Activated T-cell treated with anti-CD3 and anti-CD28 coated beads, Interleukin-2, amount 50 U/mL, for 4 hours (primary cell): ENCODE measurements around the gene ATF7. TPM values are rescaled to one million over a fixed set of nuclear protein-coding genes. Genes with fewer than 3 reads are reported as not detected.

ENCODE experiments used
- ATAC-seq, 2 donors: fragments of 200-7000 bp; cut with Tn5 transposase; one replicate each; pipeline ENCODE4 v1.10.0; 2021
- DNase-seq: peaks from one replicate; pipeline ENCODE4 v3.0.0-alpha.2; 2020
- H3K27me3 Mint-ChIP-seq: one replicate; pipeline ENCODE4 v1.8.0; 2021; ENCODE audit warnings: low read depth, mixed read lengths
- H3K36me3 Mint-ChIP-seq: one replicate; pipeline ENCODE4 v1.8.0; 2022; ENCODE audit warnings: mixed read lengths; ENCODE audit not compliant: insufficient read depth
- H3K4me1 Mint-ChIP-seq: one replicate; pipeline ENCODE4 v1.8.0; 2021; ENCODE audit warnings: low read depth, mixed read lengths
- H3K4me3 Mint-ChIP-seq: one replicate; pipeline ENCODE4 v1.8.0; 2021; ENCODE audit warnings: mild to moderate bottlenecking, moderate library complexity, mixed read lengths
- H3K9me3 Mint-ChIP-seq: one replicate; pipeline ENCODE4 v1.8.0; 2021; ENCODE audit warnings: mixed read lengths
- total RNA-seq, 3 donors: library from RNA; stranded (reverse); gene quantifications; one replicate each; pipeline ENCODE4 v1.2.1, GENCODE V29; 2021

The ATF7 gene
- total RNA-seq, 3 donors from 2014 or later = 19.2 to 23.2 (median 20.9) TPM

DNA sequence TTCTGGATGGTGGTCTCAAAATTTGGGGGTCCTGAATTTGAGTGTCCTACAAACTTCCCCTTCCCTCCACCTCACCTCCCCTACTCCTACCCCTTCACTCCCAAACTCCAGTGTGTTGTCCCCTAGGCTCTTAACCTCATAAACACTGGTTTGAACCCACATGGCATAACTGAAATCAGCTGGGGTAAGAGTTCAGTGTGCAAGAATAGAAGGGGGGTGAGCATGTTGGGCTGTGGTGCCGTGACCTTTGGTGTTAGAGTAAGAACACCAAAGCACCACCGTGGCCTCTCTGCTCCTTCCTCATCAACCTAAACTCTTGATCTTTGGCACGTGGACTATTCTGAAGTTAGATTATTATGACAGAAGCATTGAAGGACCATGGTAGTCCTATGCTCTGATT lies 163.2 kb downstream of the ATF7 start:
- Mint-ChIP-seq H3K36me3 (peaks cover 75% of the 10 kb centered on the region), H3K4me1 (peaks cover 44% of the 10 kb centered on the region), H3K27me3 (no peaks in the 10 kb centered on the region), H3K9me3 (no peaks in the 10 kb centered on the region), H3K4me3 (no peak overlapping the region)
- ATAC-seq (no peak), DNase-seq (no peak)

DNA sequence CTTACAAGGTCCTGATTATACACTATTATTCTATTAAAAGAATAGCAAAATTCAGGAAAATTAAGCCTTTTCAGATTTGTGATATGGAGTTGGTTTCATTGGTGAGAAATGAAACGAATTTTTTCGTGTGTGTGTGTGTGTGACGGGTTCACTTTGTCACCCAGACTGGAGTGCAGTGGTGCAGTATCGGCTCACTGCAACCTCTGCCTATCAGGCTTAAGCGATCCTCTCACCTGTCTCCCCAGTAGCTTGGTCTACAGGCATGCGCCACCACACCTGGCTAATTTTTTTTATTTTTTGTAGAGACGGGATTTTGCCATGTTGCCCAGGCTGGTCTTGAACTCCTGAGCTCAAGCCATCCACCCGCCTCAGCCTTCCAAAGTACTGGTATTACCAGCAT lies 164.6 kb downstream of the ATF7 start:
- H3K27me3 Mint-ChIP-seq = no peaks in the 10 kb centered on the region

DNA sequence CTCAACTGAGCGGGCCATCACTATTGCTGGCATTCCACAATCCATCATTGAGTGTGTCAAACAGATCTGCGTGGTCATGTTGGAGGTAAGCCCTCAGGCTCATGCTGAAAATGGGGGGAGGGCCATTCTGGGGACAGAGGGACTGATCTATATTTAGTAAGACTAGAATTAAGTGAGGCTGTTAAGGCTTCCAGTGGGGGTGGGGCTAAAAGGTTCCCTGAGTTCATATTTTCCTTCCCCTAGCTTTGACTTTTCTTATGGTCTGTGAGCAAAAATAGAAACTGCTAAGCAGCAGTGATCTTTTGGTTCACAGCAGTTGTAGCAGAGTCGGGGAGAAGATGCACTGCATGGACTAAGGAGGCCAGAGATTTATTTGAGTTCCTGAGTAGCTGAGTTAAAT lies 165.1 kb downstream of the ATF7 start:
- peaks cover 42% of the 10 kb centered on the region for H3K4me1 Mint-ChIP-seq
- DNase-seq (no peak), ATAC-seq (no peak)
- peaks cover 67% of the 10 kb centered on the region for H3K36me3 Mint-ChIP-seq
- H3K9me3 Mint-ChIP-seq = no peaks in the 10 kb centered on the region
- no peaks in the 10 kb centered on the region for H3K27me3 Mint-ChIP-seq
- H3K4me3 Mint-ChIP-seq = no peak overlapping the region

More for the DNA sequence above, 164.6 kb downstream of the ATF7 start:
- Mint-ChIP-seq H3K4me3 (no peak overlapping the region), H3K4me1 (peaks cover 41% of the 10 kb centered on the region), H3K9me3 (no peaks in the 10 kb centered on the region), H3K36me3 (peaks cover 70% of the 10 kb centered on the region)
- no peak for DNase-seq
- ATAC-seq = no peak

DNA sequence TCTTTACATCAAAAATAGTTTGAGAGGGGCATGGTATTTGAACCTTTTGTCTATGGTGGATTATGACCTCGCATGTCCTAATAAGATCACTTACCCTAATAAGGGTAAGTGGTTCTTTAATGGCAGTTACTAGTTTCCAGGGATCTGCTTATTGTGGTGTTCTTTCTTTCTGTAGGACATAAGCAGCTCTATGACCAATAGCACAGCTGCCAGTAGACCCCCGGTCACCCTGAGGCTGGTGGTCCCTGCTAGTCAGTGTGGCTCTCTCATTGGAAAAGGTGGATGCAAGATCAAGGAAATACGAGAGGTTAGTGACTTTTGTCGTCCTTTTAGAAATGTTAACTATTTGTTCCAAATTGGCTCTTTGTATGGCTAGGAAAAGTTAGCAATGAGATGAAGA lies 167.1 kb downstream of the ATF7 start:
- Mint-ChIP-seq H3K4me3 (no peak overlapping the region), H3K36me3 (peaks cover 68% of the 10 kb centered on the region), H3K4me1 (peaks cover 49% of the 10 kb centered on the region), H3K9me3 (no peaks in the 10 kb centered on the region), H3K27me3 (no peaks in the 10 kb centered on the region)
- ATAC-seq = no peak
- no peak for DNase-seq

Other genes starting within 250 kb of the ATF7 start
- 10 to 100 TPM; 61.9 to 64.6 (median 63.5) TPM for gene SP1, start 246.2 kb downstream of the ATF7 start, total RNA-seq
- gene AMHR2, start 202.5 kb downstream of the ATF7 start, total RNA-seq = not detected
- gene PRR13, start 184.6 kb downstream of the ATF7 start, total RNA-seq = 100 to 1,000 TPM; 269 to 284 (median 284) TPM
- gene PCBP2, start 174.3 kb downstream of the ATF7 start, total RNA-seq = 1,000 to 10,000 TPM; 1,031 to 1,084 (median 1,084) TPM
- gene MAP3K12, start 126.9 kb downstream of the ATF7 start, total RNA-seq = 1 to 10 TPM; 6.5 to 8.4 (median 7.7) TPM
- gene TARBP2, start 125.1 kb downstream of the ATF7 start, total RNA-seq = 10 to 100 TPM; 62.6 to 71.4 (median 64.3) TPM
- not detected for gene NPFF, start 118.9 kb downstream of the ATF7 start, total RNA-seq
- 100 to 1,000 TPM; 338 to 364 (median 342) TPM for gene ATP5MC2, start 49.7 kb upstream of the ATF7 start, total RNA-seq
- 1 to 10 TPM; 2.6 to 9.9 (median 7.1) TPM for gene CALCOCO1, start 101.1 kb upstream of the ATF7 start, total RNA-seq
- gene CISTR, start 125.6 kb upstream of the ATF7 start, total RNA-seq = not detected